GM19043 (cell line): ENCODE data around the gene SYT14.
"Not testable (repeated sequence)": the region's sequence is repeated elsewhere in the genome, so short reads cannot be mapped to it uniquely, and the experiment has no call there.

ENCODE experiments used
- ATAC-seq: cut with Tn5 transposase; IDR thresholded peaks from one replicate; pipeline ENCODE4 v1.9.1; 2021; ENCODE audit warnings: low read depth; ENCODE audit not compliant: unreplicated experiment

The SYT14 gene

GRCh38 chr1:210098356-210098755 is 160.3 kb downstream of the SYT14 start:
- ATAC-seq, result no peak

DNA sequence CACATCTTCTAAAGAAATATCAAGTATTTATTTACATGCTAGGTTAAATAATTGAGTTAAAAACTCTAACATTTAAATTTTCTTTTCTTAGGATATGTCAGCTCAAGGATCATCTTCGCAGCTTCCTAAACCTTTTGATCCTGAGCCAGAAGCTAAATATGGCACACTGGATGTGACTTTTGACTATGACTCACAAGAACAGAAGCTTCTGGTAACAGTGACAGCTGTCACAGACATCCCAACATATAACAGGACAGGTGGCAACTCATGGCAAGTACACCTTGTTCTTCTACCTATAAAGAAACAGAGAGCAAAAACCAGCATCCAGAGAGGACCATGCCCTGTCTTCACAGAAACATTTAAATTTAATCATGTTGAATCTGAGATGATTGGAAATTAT is 161.9 kb downstream of the SYT14 start:
- ATAC-seq, result no peak

DNA sequence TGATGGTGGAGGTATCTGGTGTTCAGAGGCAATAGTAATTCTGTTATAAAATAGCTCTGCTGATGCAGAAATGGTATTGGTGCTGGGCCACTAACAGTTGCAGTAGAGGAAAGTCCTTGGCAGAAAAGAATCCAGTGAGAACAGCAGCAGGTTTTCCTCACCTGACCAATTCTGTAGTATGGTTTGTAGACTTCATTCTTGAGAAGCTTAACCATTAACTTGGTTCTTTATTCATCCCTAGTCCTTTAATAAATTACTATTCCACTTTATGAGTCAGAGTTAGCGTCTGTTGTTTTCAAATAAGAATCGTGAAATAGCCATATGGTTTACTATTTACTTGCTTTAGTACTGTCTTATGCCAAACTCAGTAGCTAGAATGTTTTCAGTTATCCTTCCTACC is 166.1 kb downstream of the SYT14 start:
- no peak for ATAC-seq

GRCh38 chr1:210112906-210113305 is 174.9 kb downstream of the SYT14 start:
- not testable (repeated sequence) for ATAC-seq

- no peak for ATAC-seq
Observed at GRCh38 chr1:210117198-210117597, 179.2 kb downstream of the SYT14 start.

- no peak for ATAC-seq
Observed at GRCh38 chr1:210117681-210118170, 179.7 kb downstream of the SYT14 start.

DNA sequence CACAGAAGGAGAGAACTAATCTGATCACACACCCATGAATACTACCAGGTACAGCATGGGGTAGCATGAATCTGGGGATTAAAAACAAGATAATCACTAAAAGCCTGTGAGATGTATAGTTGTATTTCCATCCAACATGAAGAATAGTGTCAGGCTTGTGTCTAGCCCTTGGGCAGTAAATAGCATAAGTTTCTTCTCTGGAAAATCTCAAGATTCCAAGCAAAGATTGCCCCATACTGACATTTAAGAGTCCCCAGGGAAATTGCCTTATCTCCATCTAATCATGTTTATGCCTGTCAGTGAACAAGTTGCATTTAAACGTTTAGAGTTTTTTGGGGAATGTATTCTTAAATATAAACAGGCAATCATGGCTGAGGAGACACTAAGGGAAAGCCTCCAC is 185.4 kb downstream of the SYT14 start:
- no peak for ATAC-seq

- no peak for ATAC-seq
Observed at GRCh38 chr1:210123924-210124589, 186.0 kb downstream of the SYT14 start.

DNA sequence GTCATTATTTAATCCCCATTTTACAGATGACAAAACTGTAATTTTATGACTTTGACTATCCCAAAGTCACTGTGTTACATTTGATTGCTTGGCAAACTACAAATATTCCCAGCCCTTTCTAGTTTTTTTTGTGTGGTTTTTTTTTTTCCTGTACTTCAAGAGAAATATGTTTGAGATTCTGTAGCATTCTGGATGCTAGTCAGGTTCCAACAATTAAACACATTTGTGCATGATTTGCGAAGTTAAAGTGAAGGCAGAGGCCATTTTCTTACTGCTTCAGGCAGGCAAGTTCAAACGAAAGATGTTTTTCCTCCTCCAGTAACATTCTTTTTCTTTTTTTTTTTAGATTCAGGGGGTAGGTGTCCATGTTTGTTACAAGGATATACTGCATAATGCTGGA is 186.7 kb downstream of the SYT14 start:
- no peak for ATAC-seq

GRCh38 chr1:210125143-210125542 is 187.1 kb downstream of the SYT14 start:
- no peak for ATAC-seq

GRCh38 chr1:210129092-210129491 is 191.1 kb downstream of the SYT14 start:
- no peak for ATAC-seq

- no peak for ATAC-seq
Observed at GRCh38 chr1:210129759-210130158, 191.7 kb downstream of the SYT14 start.

DNA sequence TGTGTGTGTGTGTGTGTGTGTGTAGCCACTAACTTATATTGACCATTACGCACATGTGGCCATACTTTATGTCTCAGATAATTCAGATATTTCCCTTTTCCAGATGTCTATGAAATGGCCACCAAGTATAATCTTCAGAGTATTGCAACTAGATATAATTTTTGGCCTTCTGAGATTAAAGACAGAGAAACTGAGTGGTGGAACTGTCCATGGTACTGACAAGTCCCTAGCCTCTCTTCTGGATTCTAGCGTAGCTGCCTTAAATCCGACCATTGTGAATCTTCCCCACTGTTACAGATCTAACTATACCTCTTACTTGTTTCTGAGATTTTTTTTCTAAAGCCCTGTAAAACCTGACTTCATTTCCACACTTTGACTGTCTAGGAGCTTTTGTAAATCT is 194.6 kb downstream of the SYT14 start:
- no peak for ATAC-seq

- no peak for ATAC-seq
Observed at GRCh38 chr1:210143465-210144062, 205.5 kb downstream of the SYT14 start.

DNA sequence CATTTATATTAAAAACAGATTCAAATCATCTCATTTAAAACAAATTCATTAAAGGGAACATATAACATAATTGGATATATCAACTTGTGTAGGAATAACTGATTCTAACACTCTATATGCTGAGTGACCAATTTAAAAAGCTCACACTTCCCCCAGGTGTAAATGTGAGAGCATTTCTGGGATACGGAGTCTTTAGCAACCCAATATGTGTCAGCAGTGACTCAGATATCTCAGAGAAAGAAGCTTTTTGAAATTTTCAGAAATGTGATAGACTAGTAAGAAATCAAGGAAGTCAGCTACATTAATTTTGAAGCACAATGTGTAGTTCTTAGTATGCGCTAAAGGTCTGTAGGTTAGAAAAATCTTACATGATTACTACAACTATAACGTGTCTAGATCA is 206.7 kb downstream of the SYT14 start:
- ATAC-seq, result no peak

GRCh38 chr1:210151052-210151672 is 213.1 kb downstream of the SYT14 start:
- no peak for ATAC-seq

DNA sequence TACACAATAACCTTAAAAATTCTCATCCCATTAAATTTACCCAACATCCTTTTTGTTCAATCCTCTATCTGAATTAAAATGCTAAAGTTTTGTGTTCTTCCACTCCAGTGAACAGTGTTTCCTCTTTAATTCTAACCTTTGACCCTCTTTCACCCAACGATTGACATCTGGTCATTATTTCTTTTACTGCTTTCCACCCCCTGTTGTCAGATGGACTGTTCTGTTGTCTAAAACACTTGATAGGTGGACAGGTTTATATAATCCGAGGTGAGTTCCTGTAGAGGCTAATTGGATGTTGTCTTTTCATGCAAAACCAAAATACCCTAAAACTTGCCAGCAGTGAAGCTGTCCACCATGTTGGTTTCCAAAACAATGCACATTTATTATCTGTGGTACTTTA is 221.2 kb downstream of the SYT14 start:
- no peak for ATAC-seq

- ATAC-seq, result no peak
Observed at GRCh38 chr1:210170220-210170619, 232.2 kb downstream of the SYT14 start.

DNA sequence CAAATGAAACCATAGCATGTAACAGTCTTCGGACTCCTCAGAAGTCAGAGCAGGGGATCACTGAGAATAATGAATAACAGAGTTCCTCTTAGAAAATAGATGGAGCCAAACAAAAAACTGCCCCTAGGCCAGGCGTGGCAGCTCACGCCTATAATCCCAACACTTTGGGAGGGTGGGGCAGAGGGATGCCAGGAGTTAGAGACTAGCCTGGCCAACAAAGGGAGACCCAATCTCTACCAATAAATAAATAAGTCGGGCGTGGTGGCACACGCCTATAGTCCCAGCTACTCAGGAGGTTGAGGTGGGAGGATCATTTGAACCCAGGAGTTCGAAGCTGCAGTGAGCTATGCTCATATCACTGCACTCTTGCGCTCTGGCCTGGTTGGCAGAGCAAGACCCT is 236.1 kb downstream of the SYT14 start:
- no peak for ATAC-seq

- no peak for ATAC-seq
Observed at GRCh38 chr1:210185063-210185462, 247.0 kb downstream of the SYT14 start.

- not testable (repeated sequence) for ATAC-seq
Observed at GRCh38 chr1:210187849-210188606, 250.0 kb downstream of the SYT14 start.
